Esophagus muscularis mucosa (tissue), 4 donors: ENCODE measurements around the gene PSMB9.

Experiments
- CTCF ChIP-seq, 3 experiments: fragments of 200-600 bp in 2 of 3; fragments of 450-650 bp in 1 of 3; sonication (generic) in 2 of 3; IDR thresholded peaks; one replicate each; pipeline ENCODE4 v1.5.1; 2017 to 2019; ENCODE audit warnings: antibody characterized with exemption in 3 of 3, mild to moderate bottlenecking in 2 of 3, moderate library complexity in 1 of 3
- EP300 ChIP-seq: sonication (generic); formaldehyde crosslinking; IDR thresholded peaks from one replicate; pipeline ENCODE4 v1.6.1; 2017; ENCODE audit warnings: antibody characterized with exemption
- POLR2A ChIP-seq: fragments of 450-650 bp; IDR thresholded peaks from one replicate; pipeline ENCODE4 v1.6.1; 2017; ENCODE audit warnings: antibody characterized with exemption, moderate library complexity, mild to moderate bottlenecking, low read depth
- POLR2AphosphoS5 ChIP-seq, 2 donors: sonication (generic); formaldehyde crosslinking; IDR thresholded peaks; one replicate each; pipeline ENCODE4 v1.6.1; 2017; ENCODE audit warnings: antibody characterized with exemption in 2 of 2

GRCh38 chr6:32842690-32843089, 11.3 kb upstream of the PSMB9 start:
- TF ChIP-seq CTCF (IDR thresholded peaks at IDR 0.05) (no peak), POLR2A (no peak), POLR2AphosphoS5 (IDR thresholded peaks at IDR 0.05) (no peak), EP300 (no peak)
